OCI-LY3 (cell line): ENCODE data around the gene NEURL1.

ENCODE experiments used
- H2AFZ ChIP-seq: fragments of 200-600, 300-600 bp; shearing (Covaris generic); 2 replicates; pipeline ENCODE4 v1.6.0; 2014; ENCODE audit warnings: antibody characterized with exemption, low read depth, low read length
- H3K27ac ChIP-seq: fragments of 200-600, 300-600 bp; sonication (generic); 2 replicates; pipeline ENCODE4 v1.5.1; 2014; ENCODE audit warnings: mild to moderate bottlenecking, low read length, moderate library complexity, mixed read lengths
- H3K27me3 ChIP-seq: fragments of 200-600, 300-600 bp; sonication (generic); 2 replicates; pipeline ENCODE4 v1.6.1; 2014; ENCODE audit warnings: low read depth, low read length, mixed read lengths
- H3K36me3 ChIP-seq: fragments of 200-600, 300-600 bp; sonication (generic); replicated peaks from 2 replicates; pipeline ENCODE3; 2014; ENCODE audit warnings: low read depth, low read length, mixed read lengths
- H3K4me1 ChIP-seq: fragments of 300-600, 200-600 bp; sonication (generic); 2 replicates; pipeline ENCODE4 v1.6.1; 2014; ENCODE audit warnings: low read length, mixed read lengths
- H3K4me2 ChIP-seq: fragments of 200-600, 300-600 bp; sonication (generic); 2 replicates; pipeline ENCODE4 v1.6.1; 2014; ENCODE audit warnings: low read length, mixed read lengths
- H3K4me3 ChIP-seq: fragments of 300-600, 200-600 bp; sonication (generic); 2 replicates; pipeline ENCODE4 v1.5.1; 2014; ENCODE audit warnings: antibody characterized with exemption, mild to moderate bottlenecking, low read length, moderate library complexity
- H3K79me2 ChIP-seq: fragments of 300-600, 200-600 bp; shearing (Covaris generic); 2 replicates; pipeline ENCODE4 v1.6.1; 2014; ENCODE audit warnings: mild to moderate bottlenecking, low read length, mixed read lengths
- H3K9ac ChIP-seq: fragments of 300-600, 200-600 bp; shearing (Covaris generic); 2 replicates; pipeline ENCODE4 v1.6.0; 2014; ENCODE audit warnings: mild to moderate bottlenecking, low read length, moderate library complexity
- H3K9me3 ChIP-seq: fragments of 200-600, 300-600 bp; shearing (Covaris generic); 2 replicates; pipeline ENCODE4 v1.6.1; 2014; ENCODE audit warnings: low read length, mixed read lengths; ENCODE audit not compliant: insufficient read depth
- H4K20me1 ChIP-seq: fragments of 200-600, 300-600 bp; sonication (generic); 2 replicates; pipeline ENCODE4 v1.6.1; 2016; ENCODE audit warnings: low read length, mixed read lengths; ENCODE audit not compliant: insufficient read depth
- EZH2phosphoT487 ChIP-seq: fragments of 200-600 bp; shearing (Covaris generic); IDR thresholded peaks from 2 replicates; pipeline ENCODE4 v1.6.1; 2018; ENCODE audit warnings: antibody characterized with exemption, mixed run types, low read depth
- TF ChIP-seq, protein P1 (sequence below): fragments of 200-600, 300-600 bp; sonication (generic); IDR thresholded peaks from 2 replicates; pipeline ENCODE4 v1.5.1; 2014; ENCODE audit warnings: antibody characterized with exemption, low read length, low read depth

NEURL1 gene, protein sequence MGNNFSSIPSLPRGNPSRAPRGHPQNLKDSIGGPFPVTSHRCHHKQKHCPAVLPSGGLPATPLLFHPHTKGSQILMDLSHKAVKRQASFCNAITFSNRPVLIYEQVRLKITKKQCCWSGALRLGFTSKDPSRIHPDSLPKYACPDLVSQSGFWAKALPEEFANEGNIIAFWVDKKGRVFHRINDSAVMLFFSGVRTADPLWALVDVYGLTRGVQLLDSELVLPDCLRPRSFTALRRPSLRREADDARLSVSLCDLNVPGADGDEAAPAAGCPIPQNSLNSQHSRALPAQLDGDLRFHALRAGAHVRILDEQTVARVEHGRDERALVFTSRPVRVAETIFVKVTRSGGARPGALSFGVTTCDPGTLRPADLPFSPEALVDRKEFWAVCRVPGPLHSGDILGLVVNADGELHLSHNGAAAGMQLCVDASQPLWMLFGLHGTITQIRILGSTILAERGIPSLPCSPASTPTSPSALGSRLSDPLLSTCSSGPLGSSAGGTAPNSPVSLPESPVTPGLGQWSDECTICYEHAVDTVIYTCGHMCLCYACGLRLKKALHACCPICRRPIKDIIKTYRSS

DNA sequence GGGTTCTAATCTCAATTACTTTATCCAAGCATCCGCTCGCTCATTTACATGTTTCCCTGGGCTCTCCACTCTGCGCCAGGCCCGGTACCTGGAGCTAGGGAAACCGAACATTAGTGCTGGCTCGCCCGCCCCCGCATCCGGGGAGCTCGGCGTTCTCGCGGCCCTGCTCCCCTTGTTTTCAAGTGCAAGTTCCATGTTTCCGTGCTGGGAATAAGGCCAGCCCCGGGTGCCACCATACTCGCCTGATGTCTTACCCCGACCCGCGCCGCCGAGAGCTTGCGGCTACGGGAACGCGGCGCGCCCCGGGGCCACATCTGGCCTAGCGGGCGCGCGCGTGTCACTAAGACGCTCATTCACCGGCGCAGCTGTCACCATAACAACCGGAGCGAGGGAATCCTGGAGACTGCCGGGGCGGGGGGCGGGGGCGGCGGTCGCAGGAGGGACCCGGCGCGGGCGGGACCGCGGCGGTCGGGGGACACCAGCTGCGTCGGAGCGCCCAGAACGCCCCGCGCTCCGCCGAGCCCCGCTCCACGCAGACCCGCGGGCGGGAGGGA, at the start of gene NEURL1:
Gene NEURL1, plus strand, starts transcription at position 344 of the 554 bp plus-strand sequence. CDS start 683 bp downstream, outside the sequence.
- no peaks in the 10 kb centered on the region for H3K36me3 ChIP-seq
- H3K9ac ChIP-seq = peak within 1 kb of the TSS; percentile 30; the same call in 1 of the 2 replicates
- H3K27me3 ChIP-seq = peaks cover 31% of the 10 kb centered on the region
- H2AFZ ChIP-seq = no peak within 1 kb of the TSS
- H3K4me1 ChIP-seq = 0 out of 2 replicates have a peak, but pooled peaks cover 3% of the 10 kb centered on the region
- H4K20me1 ChIP-seq = no peaks in the 10 kb centered on the region
- H3K27ac ChIP-seq = no peak within 1 kb of the TSS
- peak within 1 kb of the TSS; percentile 90 for H3K4me2 ChIP-seq
- peak within 1 kb of the TSS; percentile 81 for H3K4me3 ChIP-seq
- no peaks in the 10 kb centered on the region for H3K79me2 ChIP-seq
- TF ChIP-seq EZH2phosphoT487 = no peak
- TF ChIP-seq, protein P1, sequence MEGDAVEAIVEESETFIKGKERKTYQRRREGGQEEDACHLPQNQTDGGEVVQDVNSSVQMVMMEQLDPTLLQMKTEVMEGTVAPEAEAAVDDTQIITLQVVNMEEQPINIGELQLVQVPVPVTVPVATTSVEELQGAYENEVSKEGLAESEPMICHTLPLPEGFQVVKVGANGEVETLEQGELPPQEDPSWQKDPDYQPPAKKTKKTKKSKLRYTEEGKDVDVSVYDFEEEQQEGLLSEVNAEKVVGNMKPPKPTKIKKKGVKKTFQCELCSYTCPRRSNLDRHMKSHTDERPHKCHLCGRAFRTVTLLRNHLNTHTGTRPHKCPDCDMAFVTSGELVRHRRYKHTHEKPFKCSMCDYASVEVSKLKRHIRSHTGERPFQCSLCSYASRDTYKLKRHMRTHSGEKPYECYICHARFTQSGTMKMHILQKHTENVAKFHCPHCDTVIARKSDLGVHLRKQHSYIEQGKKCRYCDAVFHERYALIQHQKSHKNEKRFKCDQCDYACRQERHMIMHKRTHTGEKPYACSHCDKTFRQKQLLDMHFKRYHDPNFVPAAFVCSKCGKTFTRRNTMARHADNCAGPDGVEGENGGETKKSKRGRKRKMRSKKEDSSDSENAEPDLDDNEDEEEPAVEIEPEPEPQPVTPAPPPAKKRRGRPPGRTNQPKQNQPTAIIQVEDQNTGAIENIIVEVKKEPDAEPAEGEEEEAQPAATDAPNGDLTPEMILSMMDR = no peak
- no peaks in the 10 kb centered on the region for H3K9me3 ChIP-seq

DNA sequence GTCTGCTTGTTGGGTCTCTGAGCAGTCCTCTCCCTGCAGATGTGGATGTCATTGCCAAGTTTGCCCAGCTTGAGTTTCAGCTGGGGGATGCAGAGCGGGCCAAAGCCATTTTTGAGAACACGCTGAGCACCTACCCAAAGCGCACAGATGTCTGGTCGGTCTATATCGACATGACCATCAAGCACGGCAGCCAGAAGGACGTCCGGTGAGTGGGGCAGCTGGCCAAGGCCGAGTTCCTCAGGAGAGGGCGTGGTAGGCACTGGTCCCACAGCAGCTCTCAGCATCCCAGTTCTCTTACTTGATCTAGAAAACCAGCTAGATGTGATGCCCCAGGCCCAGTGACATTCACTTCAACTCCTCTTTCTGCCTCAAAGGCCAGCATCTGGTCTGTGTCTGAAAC, 49.0 kb upstream of the NEURL1 start:
- no peak overlapping the region for H3K9ac ChIP-seq
- peaks cover 20% of the 10 kb centered on the region for H3K36me3 ChIP-seq
- no peak overlapping the region for H3K4me3 ChIP-seq
- no peaks in the 10 kb centered on the region for H3K4me1 ChIP-seq
- TF ChIP-seq EZH2phosphoT487 = no peak
- TF ChIP-seq, protein P1 = no peak
- no peaks in the 10 kb centered on the region for H3K79me2 ChIP-seq
- no peak overlapping the region for H2AFZ ChIP-seq
- H3K9me3 ChIP-seq = no peaks in the 10 kb centered on the region
- H3K27ac ChIP-seq = no peak overlapping the region
- no peaks in the 10 kb centered on the region for H4K20me1 ChIP-seq
- no peak overlapping the region for H3K4me2 ChIP-seq
- no peaks in the 10 kb centered on the region for H3K27me3 ChIP-seq

DNA sequence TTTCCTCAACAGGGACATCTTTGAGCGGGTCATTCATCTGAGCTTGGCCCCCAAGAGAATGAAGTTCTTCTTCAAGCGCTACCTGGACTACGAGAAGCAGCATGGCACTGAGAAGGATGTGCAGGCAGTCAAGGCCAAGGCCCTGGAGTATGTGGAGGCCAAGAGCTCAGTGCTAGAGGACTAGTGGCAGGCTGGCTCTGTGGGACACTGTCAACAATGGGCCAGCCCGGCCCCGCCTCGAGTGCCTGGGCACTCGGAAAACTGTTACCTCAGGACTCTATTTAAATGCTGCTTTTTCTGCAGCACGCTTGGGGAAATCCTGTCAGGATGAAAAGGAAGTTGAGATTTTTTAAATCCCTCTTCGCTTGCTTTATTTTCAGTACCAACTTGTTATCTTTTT, 48.1 kb upstream of the NEURL1 start:
- Histone ChIP-seq H3K27ac (no peak overlapping the region), H3K4me2 (no peak overlapping the region), H3K4me3 (no peak overlapping the region), H3K79me2 (no peaks in the 10 kb centered on the region), H3K4me1 (no peaks in the 10 kb centered on the region), H3K27me3 (no peaks in the 10 kb centered on the region), H4K20me1 (no peaks in the 10 kb centered on the region), H2AFZ (no peak overlapping the region), H3K9me3 (no peaks in the 10 kb centered on the region), H3K36me3 (peaks cover 20% of the 10 kb centered on the region), H3K9ac (no peak overlapping the region)
- TF ChIP-seq, protein P1 = no peak
- no peak for TF ChIP-seq EZH2phosphoT487
